NCI-H446 (cell line): ENCODE results near the gene M1AP.

ENCODE experiments used
- DNase-seq, 2 experiments: peaks; one replicate each; lab custom pipeline; 2025; lab: John Stamatoyannopoulos, UW

Gene M1AP

DNA sequence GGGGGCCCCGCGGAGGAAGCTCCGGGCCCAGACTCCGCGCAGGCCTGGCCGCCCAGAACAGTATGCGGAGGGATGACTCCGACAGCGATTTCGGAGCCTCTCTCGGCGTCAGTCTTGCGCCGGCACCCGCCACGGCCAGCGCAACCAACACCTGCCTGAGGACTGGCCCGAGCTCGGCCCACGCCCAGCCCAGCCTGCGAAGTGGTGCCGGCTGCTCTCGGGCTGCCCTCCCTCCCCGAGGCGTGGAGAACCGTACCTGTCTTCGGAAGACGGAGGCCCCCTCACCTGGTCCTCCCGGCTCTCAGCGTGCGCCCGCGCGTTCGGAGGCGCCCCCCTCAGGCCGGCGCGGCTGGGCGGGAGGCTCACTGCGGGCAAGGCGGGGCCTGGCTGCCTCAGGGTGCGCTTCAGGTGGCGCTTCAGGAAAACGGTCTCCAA, at the start of gene M1AP:
M1AP (minus strand) TSS at position 322 of the 435 bp plus-strand sequence. CDS start 8,055 bp downstream, outside the sequence.
- no peak for DNase-seq

GRCh38 chr2:74696829-74697228, 48.7 kb upstream of the M1AP start:
- no peak for DNase-seq

DNA sequence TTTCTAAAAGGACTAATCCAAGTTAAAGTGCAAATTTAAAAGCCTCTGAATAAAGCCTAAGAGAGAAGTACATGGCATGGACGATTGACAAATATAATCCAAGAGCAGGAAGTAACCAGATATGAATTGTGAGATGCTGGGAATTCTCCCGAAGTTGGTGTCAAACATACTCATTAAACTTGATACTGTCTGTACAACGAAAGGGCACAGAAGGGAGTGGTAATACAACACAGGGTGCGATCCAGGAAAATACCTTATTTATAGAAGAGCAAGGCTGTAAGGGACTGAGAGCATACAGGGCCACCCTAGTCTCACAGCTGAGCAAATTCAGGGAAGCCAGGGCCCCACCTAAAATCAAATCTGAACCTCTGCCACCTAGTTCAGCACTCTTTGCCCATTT, 47.5 kb upstream of the M1AP start:
- DNase-seq: no peak

- no peak for DNase-seq
These were observed 46.2 kb upstream of the M1AP start for GRCh38 chr2:74694281-74694680.

- no peak for DNase-seq
These were observed 45.5 kb upstream of the M1AP start for GRCh38 chr2:74693668-74694067.

DNA sequence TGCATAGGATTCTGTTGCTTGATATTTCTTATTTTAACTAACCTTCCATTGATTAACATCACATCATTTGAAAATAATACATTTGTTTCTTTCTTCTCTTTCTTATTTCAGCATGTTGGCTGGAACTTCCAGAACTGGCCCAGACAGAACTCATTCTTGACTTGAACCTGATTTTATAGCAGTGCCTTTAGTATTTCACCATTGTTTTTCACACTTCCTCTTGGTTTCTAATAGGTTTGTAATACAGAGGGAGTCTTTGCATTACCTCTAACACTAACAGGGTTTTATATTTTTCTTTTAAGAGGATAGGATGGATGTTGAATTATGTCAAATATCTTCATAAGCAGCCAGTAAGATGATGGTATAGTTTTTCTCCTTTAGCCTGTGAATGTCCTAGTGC, 45.1 kb upstream of the M1AP start:
- no peak for DNase-seq

DNA sequence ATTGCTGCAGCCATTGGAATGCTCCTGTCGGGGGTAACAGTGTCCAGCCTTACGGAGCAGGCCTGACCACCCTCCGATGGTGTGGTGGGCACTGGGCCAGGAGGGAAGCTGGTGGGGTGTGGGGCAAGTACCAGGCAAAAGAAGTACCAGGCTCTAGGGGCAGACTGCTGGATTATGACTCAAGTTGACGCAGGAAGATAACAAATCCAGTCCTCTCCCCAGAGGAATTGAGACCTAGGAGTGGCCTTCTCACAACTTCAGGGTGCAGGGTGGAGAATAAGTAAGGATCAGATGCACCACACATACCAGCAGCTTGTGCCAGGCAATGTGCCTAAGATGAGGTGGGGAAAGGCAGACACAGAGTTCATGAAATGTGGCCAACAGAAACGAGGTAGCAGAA, 43.8 kb upstream of the M1AP start:
- DNase-seq: no peak

- peak; percentile 27 to 69 for DNase-seq
These were observed 42.4 kb upstream of the M1AP start for GRCh38 chr2:74690571-74690970.

DNA sequence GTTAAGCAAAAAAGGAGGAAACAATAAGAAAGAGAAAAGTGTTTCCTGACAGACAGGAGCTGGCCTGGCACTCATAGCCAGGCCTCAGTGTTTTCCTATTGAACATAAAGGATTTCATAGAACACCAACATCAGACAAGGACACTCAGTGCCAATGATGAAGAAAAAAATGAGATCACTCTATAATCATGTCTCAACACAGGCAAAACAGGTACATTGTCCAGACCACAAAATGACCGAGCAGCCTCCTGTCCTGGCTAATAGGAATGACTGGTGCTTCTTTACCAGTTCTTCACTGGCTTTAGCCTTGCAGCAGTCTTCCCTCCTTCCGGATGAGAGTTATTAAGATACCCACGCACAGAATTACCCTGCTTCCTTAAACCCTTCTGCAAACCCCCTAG, 41.5 kb upstream of the M1AP start:
- DNase-seq: no peak

- no peak for DNase-seq
These were observed 40.8 kb upstream of the M1AP start for GRCh38 chr2:74688881-74689280.

DNA sequence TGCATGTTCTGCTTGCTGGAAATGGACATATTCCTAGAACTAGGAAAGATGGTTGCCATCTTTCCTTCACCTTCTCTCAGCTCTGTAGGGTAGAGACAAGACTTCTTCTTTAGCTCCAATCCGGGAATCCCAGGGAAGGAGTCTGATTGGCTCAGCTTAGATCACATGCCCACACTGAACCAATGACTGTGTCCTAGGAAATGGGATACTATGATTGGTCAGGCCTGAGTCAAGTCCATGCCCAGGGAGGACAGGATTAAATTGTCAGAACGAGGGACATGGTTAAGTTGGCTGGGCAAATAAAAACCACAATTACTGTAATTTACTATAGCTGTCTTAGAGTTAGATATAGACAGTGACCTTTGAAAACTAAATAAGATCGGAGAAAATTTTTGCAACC, 37.3 kb upstream of the M1AP start:
- no peak for DNase-seq

DNA sequence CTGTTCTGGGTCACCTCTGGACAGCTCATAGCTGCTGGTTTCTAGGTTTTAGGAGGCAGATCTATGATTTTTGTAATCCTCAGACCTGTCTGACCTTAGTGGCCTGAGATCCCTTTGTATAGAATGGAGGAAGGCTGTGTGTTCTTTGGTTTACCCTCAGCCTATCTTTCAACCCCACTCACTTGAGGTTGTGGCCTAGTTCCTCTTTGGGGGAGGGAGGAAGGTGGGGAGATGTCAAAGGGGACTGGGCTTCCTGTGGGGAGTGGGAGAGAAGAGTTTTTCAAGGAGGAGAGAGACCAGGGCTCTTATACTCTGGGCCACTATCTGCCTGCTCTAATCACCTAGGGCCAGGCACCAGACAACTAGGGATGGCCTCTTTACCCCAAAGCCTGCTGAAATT, 34.4 kb upstream of the M1AP start:
- no peak for DNase-seq

DNA sequence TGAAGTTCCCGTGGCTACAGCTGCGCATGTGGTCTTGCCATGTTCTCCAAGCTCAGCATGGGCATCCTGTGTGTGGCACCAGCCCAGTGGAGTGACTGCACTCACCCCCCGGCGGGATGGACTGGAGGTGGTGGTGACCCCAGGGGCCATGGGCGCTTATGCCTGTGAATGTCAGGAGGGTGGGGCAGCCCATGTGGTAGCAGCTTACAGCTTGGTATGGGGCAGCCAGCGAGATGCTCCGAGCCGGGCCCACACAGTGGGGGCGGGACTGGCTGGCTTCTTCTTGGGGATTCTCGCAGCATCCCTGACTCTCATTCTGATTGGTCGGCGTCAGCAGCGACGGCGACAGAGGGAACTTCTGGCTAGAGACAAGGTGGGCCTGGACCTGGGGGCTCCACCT, 31.5 kb upstream of the M1AP start:
- DNase-seq: no peak

DNA sequence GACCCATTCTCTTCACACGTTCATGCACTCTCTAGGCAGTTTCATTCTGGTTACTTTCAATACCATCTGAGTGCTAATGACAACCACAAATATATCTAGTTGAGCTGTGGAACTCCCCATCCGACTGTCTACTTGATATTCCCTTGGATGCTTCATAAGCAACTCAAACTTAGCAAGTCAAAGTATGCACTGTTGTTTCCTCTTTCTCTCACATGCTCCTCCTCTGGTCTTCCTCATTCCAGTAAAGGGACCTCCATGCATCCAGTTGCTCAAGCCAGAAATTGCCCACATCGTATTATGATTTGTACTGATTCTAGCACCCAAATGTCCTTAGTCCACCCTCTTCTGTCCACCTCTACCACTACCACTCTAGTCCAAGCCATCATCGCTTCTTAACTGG, 28.2 kb upstream of the M1AP start:
- DNase-seq: no peak

GRCh38 chr2:74675090-74675489, 27.0 kb upstream of the M1AP start:
- no peak for DNase-seq

DNA sequence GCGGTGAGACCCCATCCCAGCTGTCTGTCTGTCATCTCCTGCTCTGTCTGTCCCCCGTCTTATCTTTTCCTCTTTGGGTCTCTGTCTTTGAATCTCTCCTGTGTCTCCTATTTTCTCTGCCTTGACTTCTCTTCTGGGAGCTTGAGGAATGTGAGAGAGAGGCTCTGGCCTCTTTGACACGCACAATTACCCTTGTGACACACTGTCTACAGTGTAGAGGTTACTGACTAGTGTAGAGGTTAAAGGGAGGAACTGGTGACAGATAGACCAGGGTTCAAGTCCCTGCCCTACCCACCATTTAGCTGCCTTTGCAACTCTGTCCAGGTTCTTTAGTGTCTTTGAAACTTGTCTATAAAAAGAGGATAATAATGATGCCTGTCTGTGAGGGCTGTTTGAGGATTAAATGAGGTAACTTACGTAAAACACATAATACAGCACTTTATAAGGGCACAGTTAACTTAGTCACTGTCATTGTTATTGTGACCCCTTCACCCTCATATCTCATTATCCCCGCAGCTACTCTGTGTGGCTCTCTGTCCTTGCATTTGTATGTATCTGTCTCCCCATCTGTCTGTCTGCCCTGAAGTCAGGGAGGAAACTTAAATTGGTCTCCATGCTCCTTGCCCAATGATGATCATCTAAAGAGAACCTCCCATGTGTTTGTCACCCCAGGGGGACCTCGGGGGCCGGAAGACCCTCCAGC, 25.8 kb upstream of the M1AP start:
- no peak for DNase-seq

- DNase-seq: no peak
These were observed 23.3 kb upstream of the M1AP start for GRCh38 chr2:74671479-74671878.

DNA sequence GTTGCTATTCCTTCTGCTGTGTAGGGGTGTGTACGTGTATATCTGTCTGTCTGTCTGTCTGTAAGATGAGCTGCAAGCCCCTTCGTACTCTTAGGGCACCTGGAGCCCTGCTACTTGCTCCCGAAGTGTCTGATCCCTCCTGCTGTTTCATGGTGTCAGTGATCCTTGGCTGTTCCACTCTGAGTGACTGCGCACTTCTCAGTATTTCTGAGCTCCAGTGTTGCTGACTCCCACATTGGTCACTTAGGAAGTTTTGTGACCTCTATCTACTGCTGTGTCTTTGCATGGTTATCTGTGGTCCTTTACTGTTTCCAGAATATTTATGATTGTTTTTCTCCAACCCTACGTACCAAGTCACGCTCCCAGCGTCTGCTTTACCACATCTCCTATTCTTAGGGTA, 22.1 kb upstream of the M1AP start:
- DNase-seq: no peak

- peak in 1 of 2 experiments; percentile 44 for DNase-seq
These were observed 20.0 kb upstream of the M1AP start for GRCh38 chr2:74668087-74668486.

- DNase-seq: no peak
These were observed 11.3 kb upstream of the M1AP start for GRCh38 chr2:74659462-74659861.

DNA sequence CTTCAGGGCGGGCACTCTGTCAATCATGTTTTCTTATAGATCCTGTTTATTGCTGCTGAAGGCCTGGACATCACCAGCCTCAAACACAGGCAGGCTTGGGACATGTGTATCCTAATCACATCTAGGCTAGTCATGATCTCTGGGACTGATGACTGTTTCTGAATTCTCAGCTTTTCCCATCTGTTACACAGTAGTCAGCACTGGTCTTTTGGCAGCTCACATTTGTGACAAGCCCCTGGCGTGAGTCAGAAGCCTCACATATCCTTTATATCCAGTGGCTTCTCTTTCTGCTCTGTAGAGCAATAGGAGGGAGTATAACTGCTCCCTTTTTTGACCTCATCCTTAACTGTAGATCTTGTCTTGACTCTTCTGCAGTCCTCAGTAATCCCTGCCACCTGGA, 10.4 kb upstream of the M1AP start:
- DNase-seq: peak; percentile 9 to 69

- no peak for DNase-seq
These were observed 7.4 kb upstream of the M1AP start for GRCh38 chr2:74655579-74655978.

DNA sequence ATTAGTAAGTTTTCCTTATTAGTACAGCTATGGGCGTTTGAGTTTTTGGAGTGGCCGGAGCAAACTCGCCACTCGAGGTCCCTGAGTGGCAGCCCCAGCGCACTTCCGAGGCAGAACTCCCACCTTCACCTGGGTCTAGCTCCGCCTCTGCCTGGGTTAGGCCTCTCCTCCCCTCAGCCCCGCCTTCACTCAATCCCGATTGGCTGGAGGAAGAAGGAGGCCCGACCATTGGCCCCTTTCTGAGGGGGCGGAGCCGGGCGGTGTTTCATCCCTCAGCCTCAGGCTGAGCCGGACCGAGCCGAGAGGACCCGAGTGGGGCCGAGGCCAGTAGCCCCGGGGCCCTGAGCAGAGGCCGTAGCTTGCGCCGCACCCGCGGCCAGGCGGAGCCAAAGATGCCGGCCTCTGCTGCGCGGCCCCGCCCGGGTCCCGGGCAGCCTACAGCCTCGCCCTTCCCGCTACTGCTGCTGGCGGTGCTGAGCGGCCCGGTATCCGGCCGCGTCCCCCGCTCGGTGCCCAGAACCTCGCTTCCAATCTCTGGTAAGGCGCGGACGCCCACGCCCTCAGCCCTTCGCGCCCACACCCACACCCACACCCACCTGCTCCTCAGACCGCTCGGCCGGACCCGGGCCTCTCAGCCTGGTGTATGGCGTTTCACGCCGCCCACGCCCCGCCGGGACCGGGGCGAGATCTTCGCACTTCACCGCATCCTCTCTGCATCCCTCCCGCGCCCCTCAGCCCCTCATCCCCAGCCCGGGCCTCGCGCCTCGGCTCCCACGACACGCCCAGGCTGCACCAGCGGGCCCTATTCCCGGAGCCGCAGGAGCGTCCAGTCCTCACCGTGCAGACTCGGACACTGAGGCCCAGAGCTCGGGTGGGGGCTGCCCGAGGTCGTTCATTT, 6.1 kb upstream of the M1AP start, which contains the start of gene SEMA4F:
SEMA4F (plus strand) TSS at position 263 of the 898 bp plus-strand sequence; CDS start at position 393, 130 bp downstream.
- peak; percentile 91 to 96 for DNase-seq
